Hepatocyte (in vitro differentiated cells): Measurements from ENCODE around the gene SORT1.

ENCODE experiments used
- CTCF ChIP-seq: fragments of 200-600 bp; sonication (generic); IDR thresholded peaks from 2 replicates; pipeline ENCODE4 v1.5.1; 2016; ENCODE audit warnings: antibody characterized with exemption, mild to moderate bottlenecking; ENCODE audit not compliant: poor library complexity
- EZH2 ChIP-seq: fragments of 200-600 bp; sonication (generic); IDR thresholded peaks from 2 replicates; pipeline ENCODE4 v1.6.1; 2016; ENCODE audit warnings: antibody characterized with exemption, mild to moderate bottlenecking, borderline replicate concordance

GRCh38 chr1:109398343-109399225, 866 bp upstream of the SORT1 start:
- TF ChIP-seq CTCF (no peak), EZH2 (no peak)
